Measurements from ENCODE around the gene RNASE1. TPM values are rescaled to one million over a fixed set of nuclear protein-coding genes. Genes with fewer than 3 reads are reported as not detected.
"Not testable (repeated sequence)": the region's sequence is repeated elsewhere in the genome, so short reads cannot be mapped to it uniquely, and the experiment has no call there.

The RNASE1 gene
- total and polyA plus RNA-seq, 11 donors: 127 to 654 (median 242) TPM

- intact Hi-C loops (cut with DNase I): no loop called here
- no peak for ATAC-seq
- no peak overlapping the region for H3K4me3 ChIP-seq
These were observed 30.0 kb downstream of the RNASE1 start for GRCh38 chr14:20772650-20773049.

GRCh38 chr14:20769421-20769820 is 33.2 kb downstream of the RNASE1 start:
- ATAC-seq: no peak
- Histone ChIP-seq H3K36me3 (no peaks in the 10 kb centered on the region), H3K4me1 (no peaks in the 10 kb centered on the region), H3K27ac (no peak overlapping the region), H3K4me3 (no peak overlapping the region), H3K27me3 (no peaks in the 10 kb centered on the region), H3K9me3 (no peaks in the 10 kb centered on the region)
- intact Hi-C loops (cut with DNase I): loop anchor here in 1 of 10 donors (5.0 kb wide), 1 partner anchor 33 kb away; the partner anchor contains the start of gene RNASE1
- DNase-seq: no peak
- no peak for TF ChIP-seq POLR2A (IDR thresholded peaks at IDR 0.05)
- TF ChIP-seq, protein P1, sequence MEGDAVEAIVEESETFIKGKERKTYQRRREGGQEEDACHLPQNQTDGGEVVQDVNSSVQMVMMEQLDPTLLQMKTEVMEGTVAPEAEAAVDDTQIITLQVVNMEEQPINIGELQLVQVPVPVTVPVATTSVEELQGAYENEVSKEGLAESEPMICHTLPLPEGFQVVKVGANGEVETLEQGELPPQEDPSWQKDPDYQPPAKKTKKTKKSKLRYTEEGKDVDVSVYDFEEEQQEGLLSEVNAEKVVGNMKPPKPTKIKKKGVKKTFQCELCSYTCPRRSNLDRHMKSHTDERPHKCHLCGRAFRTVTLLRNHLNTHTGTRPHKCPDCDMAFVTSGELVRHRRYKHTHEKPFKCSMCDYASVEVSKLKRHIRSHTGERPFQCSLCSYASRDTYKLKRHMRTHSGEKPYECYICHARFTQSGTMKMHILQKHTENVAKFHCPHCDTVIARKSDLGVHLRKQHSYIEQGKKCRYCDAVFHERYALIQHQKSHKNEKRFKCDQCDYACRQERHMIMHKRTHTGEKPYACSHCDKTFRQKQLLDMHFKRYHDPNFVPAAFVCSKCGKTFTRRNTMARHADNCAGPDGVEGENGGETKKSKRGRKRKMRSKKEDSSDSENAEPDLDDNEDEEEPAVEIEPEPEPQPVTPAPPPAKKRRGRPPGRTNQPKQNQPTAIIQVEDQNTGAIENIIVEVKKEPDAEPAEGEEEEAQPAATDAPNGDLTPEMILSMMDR (IDR thresholded peaks at IDR 0.05): no peak
- WGBS, 4 donors: 90 to 95% (median 90%) methylated on average over 3 of the region's 3 CpGs

More at GRCh38 chr14:20772650-20773049, 30.0 kb downstream of the RNASE1 start:
- Histone ChIP-seq H3K27ac (no peak overlapping the region), H3K9me3 (no peaks in the 10 kb centered on the region), H3K36me3 (no peaks in the 10 kb centered on the region), H3K4me1 (no peaks in the 10 kb centered on the region), H3K27me3 (no peaks in the 10 kb centered on the region)
- TF ChIP-seq POLR2A (IDR thresholded peaks at IDR 0.05): no peak
- TF ChIP-seq, protein P1 (IDR thresholded peaks at IDR 0.05): no peak
- 76 to 83% (median 81%) methylated on average over 3 of the region's 3 CpGs for WGBS, 4 donors
- no peak for DNase-seq

DNA sequence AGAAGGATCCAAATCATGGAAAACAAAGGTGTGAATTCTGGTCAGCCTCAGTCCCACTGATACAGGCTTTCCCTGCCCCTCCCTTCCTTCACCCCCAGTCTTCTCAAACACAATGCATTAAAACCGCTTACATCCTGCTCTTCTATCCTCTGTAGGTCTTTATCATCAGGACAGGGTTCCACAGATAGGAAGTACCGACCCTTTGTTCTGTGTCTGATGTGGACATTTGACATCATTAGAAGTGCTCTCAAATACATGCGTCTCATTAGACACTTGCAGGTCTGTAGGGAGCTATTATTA is 34.1 kb downstream of the RNASE1 start:
- H3K4me1 ChIP-seq: no peaks in the 10 kb centered on the region
- TF ChIP-seq POLR2A (IDR thresholded peaks at IDR 0.05): no peak
- TF ChIP-seq, protein P1 (IDR thresholded peaks at IDR 0.05): no peak
- no peaks in the 10 kb centered on the region for H3K9me3 ChIP-seq
- DNase-seq (no peak), ATAC-seq (peak in 3 of 4 donors; percentile 24 to 76 (median 52))
- 50 to 67% (median 61%) methylated on average over 3 of the region's 3 CpGs for WGBS, 4 donors
- H3K36me3 ChIP-seq: no peaks in the 10 kb centered on the region
- H3K4me3 ChIP-seq: no peak overlapping the region
- intact Hi-C loops (cut with DNase I): loop anchor here in 1 of 10 donors (5.0 kb wide), 1 partner anchor 34 kb away; the partner anchor contains the start of gene RNASE1
- no peaks in the 10 kb centered on the region for H3K27me3 ChIP-seq
- H3K27ac ChIP-seq: no peak overlapping the region

- Histone ChIP-seq H3K27me3 (no peaks in the 10 kb centered on the region), H3K27ac (no peak overlapping the region), H3K4me1 (no peaks in the 10 kb centered on the region), H3K36me3 (no peaks in the 10 kb centered on the region), H3K4me3 (no peak overlapping the region), H3K9me3 (no peaks in the 10 kb centered on the region)
- ATAC-seq (no peak), DNase-seq (no peak)
- intact Hi-C loops (cut with DNase I): no loop called here
- TF ChIP-seq, protein P1 (IDR thresholded peaks at IDR 0.05): no peak
- no peak for TF ChIP-seq POLR2A (IDR thresholded peaks at IDR 0.05)
These were observed 41.7 kb downstream of the RNASE1 start for GRCh38 chr14:20760950-20761349.

DNA sequence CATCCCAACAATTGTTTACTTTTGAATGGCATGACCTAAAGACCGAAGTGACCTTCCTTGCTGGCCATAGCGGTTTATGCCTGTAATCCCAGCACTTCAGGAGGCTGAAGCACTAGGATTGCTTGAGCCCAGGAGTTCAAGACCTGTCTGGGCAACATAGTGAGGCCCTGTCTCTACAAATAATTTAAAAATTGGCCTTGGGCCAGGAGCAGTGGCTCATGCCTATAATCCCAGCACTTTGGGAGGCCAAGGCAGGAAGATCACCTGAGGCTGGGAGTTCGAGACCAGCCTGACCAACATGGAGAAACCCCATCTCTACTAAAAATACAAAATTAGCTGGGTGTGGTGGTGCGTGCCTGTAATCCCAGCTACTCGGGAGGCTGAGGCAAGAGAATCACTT is 43.2 kb downstream of the RNASE1 start:
- 90 to 98% (median 95%) methylated on average over 5 of the region's 5 CpGs for WGBS, 4 donors
- not testable (repeated sequence) for H3K36me3 ChIP-seq, H3K9me3 ChIP-seq, H3K4me3 ChIP-seq, H3K4me1 ChIP-seq, H3K27me3 ChIP-seq, ATAC-seq, DNase-seq, H3K27ac ChIP-seq
- intact Hi-C loops (cut with DNase I): loop anchor here (2.0 to 10.0 kb wide), 9 partner anchors 41 to 98 kb away; partner anchors contain the start of gene RNASE1 (in 1 of the 10)
